ENCODE measurements around the gene TLDC2.

TLDC2 gene

DNA sequence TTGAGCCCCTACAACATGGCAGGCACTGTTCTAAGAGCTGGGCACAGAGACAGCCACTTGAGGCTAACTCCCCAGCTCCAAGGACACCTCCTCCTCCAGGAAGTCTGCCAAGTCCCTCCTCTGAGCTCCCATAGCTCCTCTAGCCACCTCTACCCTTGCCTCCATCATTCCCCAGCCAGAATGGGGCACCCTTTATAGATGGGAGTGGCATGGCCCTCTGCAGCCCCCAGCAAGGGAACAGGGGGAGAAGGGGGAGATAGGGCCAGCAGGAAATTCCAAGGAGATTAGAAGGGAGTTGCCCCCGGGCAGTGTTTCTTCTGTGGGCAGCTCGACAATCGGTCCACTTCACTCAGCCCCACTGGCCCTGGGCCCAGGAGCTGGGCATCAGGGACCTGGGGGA, 19.7 kb upstream of the TLDC2 start:
- no peak for DNase-seq (ENCODE audit: extremely low spot score)
- TF ChIP-seq, protein P1, sequence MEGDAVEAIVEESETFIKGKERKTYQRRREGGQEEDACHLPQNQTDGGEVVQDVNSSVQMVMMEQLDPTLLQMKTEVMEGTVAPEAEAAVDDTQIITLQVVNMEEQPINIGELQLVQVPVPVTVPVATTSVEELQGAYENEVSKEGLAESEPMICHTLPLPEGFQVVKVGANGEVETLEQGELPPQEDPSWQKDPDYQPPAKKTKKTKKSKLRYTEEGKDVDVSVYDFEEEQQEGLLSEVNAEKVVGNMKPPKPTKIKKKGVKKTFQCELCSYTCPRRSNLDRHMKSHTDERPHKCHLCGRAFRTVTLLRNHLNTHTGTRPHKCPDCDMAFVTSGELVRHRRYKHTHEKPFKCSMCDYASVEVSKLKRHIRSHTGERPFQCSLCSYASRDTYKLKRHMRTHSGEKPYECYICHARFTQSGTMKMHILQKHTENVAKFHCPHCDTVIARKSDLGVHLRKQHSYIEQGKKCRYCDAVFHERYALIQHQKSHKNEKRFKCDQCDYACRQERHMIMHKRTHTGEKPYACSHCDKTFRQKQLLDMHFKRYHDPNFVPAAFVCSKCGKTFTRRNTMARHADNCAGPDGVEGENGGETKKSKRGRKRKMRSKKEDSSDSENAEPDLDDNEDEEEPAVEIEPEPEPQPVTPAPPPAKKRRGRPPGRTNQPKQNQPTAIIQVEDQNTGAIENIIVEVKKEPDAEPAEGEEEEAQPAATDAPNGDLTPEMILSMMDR (IDR thresholded peaks at IDR 0.05; ENCODE audit: control extremely low read depth, extremely low read depth, low read depth, missing control alignments): no peak
- ChIA-PET POLR2A (no interaction called here), CTCF (interaction anchor here (0.8 to 7.4 kb wide), 6 partner anchors 11 to 82 kb away, joined by 3 to 50 read pairs (median 4); partner anchors contain the start of genes DSN1 and TLDC2)

DNA sequence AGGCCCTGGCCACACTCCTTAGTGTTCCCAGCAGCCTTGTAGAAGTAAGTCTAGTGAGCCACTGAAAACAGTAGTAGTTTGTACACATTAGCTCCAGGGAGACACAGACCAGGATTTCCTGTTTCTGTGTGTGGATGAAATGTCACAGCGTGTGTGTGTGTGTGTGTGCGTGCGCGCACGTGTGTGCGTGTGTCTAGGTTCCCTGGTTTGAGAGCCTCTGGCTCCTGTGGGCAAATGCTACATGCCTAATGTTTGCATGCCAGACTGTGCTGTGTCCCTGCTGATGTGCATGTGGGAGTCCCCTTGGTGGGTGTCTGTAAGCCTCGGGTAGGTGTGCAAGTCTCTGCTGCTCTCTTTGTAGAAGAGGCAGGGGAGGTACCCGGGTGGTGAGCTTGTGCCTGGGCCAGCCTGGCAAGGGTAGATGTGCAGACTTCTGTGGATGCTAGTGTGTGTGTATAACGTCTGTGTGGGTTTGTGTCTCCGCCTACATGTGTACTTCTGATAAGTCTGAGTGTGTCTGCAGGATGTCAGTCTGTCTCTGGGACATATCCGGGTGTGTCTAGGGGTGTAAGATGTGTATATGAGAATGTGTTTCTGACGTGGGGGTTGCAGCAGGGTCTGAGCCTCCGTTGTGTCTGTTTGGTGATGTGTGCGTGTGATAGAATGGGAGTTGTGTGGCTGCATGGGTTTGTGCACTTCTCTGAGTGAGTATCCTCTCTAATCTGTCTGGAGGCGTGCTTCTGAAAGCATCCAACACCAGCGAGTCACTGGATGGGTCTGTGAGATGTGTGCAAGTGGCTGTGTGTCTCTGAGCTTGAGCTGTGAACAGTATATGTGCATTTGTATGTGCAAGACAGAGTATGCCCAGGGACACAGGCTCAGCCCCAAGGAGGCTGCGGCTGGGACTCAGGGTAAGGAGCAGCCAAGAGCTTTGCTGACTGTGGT, 19.0 kb upstream of the TLDC2 start:
- TF ChIP-seq, protein P1 (IDR thresholded peaks at IDR 0.05; ENCODE audit: control extremely low read depth, extremely low read depth, low read depth, missing control alignments): no peak
- POLR2A ChIA-PET: no interaction called here
- no peak for DNase-seq (ENCODE audit: extremely low spot score)
- CTCF ChIA-PET: interaction anchor here (0.8 to 7.4 kb wide), 7 partner anchors 10 to 83 kb away, joined by 3 to 50 read pairs (median 3); partner anchors contain the start of genes DSN1 and TLDC2

DNA sequence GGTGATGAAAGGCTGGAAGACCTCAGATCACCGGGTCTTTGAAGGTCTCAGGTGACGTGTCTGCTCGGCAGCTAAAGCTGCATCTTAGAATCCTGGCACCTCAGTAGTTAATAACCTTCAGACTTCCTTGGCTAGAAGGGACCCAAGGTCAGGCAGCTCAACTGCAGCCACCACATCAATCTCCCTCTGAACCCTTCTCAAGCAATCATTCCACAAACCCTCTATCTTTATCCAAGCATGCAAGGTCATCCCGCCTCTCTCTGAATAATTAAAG, 16.7 kb upstream of the TLDC2 start:
- CTCF ChIA-PET: interaction anchor here (1.2 to 6.6 kb wide), 3 partner anchors 17 to 51 kb away, joined by 6 to 52 read pairs (median 8); no protein-coding TSS in a partner anchor
- TF ChIP-seq, protein P1 (IDR thresholded peaks at IDR 0.05; ENCODE audit: control extremely low read depth, extremely low read depth, low read depth, missing control alignments): no peak
- POLR2A ChIA-PET: no interaction called here

DNA sequence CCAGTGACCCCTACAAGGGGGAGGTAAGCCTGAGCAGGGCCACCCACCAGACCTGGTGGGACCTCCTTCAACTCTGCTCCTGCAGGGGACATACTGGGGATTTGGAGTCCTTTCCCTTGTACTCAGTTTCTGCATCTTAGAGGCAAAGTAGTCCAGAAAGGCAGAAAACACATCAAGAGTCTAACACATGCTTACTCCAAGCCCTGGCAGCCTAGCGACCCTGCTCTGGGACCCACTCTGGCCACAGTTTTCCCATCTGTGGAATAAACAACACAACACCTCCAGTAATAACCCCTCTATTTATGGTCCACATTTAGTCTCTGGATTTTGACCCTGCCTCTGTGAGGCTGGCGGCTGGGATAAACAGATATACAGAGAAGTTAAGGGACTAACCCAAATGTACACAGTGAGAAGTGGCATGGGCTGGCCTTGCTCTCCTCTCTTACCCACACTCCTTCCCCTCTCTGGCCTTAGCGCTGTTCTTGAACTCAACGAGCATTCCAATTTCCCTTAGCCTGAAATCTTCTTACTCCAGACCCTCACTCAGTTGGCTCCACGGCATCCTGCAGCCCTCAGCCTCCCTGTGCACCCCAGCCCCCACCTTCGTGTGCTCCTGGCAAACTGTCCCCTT, 16.1 kb upstream of the TLDC2 start:
- TF ChIP-seq, protein P1 (IDR thresholded peaks at IDR 0.05; ENCODE audit: control extremely low read depth, extremely low read depth, low read depth, missing control alignments): no peak
- CTCF ChIA-PET: interaction anchor here (1.0 to 6.6 kb wide), 3 partner anchors 8 to 51 kb away, joined by 3 to 52 read pairs (median 8); no protein-coding TSS in a partner anchor
- POLR2A ChIA-PET: interaction anchor here (0.6 kb wide), 1 partner anchor 30 kb away, joined by 6 read pairs; no protein-coding TSS in a partner anchor
- DNase-seq (ENCODE audit: extremely low spot score): no peak

More for the DNA sequence above, 16.7 kb upstream of the TLDC2 start:
- DNase-seq (ENCODE audit: extremely low spot score): no peak

DNA sequence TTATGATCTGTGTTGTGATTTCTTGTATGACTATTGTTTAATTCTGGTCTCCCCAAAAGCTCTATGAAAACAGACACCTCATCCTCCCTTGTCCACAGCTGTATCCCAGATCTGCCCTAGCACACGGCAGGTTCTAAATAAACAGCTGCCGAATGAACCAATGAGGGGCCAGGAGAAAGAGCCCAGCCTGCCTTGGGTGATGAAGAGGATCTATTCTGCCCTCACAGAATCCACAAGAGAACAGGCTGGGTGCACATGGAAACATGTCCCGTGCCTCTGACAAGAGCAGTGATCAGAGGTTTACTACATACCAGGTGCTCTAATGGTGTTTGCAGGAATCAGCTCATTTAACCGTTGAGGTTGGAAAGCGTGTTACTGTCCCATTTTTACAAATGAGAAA, 15.6 kb upstream of the TLDC2 start:
- ChIA-PET CTCF (interaction anchor here (1.0 to 6.6 kb wide), 3 partner anchors 9 to 52 kb away, joined by 3 to 52 read pairs (median 7); no protein-coding TSS in a partner anchor), POLR2A (interaction anchor here (0.6 kb wide), 1 partner anchor 31 kb away, joined by 6 read pairs; no protein-coding TSS in a partner anchor)
- no peak for DNase-seq (ENCODE audit: extremely low spot score)
- TF ChIP-seq, protein P1 (IDR thresholded peaks at IDR 0.05; ENCODE audit: control extremely low read depth, extremely low read depth, low read depth, missing control alignments): no peak

Measured in GM10248 (cell line).